ENCODE data around the gene HUS1B. TPM values are rescaled to one million over a fixed set of nuclear protein-coding genes. Genes with fewer than 3 reads are reported as not detected.

The HUS1B gene
- total RNA-seq, 1 experiment from 2014 or later = 0.79 TPM

DNA sequence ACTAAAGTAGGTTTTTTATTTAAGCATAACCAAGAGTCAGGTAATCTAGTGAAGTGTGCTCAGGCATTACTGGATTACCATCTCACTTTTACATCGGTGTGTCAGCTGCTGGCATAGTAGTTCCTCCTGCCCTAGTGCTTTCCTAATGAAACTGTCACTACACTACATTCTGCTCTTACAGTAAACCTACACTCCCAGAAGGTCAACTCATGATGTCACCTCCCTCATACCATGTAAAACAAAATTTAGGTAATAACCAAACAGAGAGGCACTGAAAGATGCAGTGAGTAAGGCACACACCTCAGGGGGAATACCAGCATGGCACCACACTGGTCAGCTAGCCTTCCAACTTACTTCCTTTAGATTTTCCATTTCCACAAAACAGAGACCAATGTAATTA lies 23.3 kb downstream of the HUS1B start:
- no peak for DNase-seq
- Histone ChIP-seq H3K9me3 (no peaks in the 10 kb centered on the region), H3K27me3 (replicated peaks; ENCODE audit: control insufficient read depth, insufficient read depth, low read length) (no peaks in the 10 kb centered on the region), H3K36me3 (ENCODE audit: control insufficient read depth, insufficient read depth, low read length) (no peaks in the 10 kb centered on the region), H3K4me1 (no peaks in the 10 kb centered on the region), H3K4me3 (ENCODE audit: low read depth, low read length) (no peak overlapping the region)
- no peaks in the 10 kb centered on the region for H3K4me1 Mint-ChIP-seq (ENCODE audit: low read depth, unreplicated experiment)
- ChIA-PET CTCF (no interaction called here), POLR2A (no interaction called here)
- no peak overlapping the region for H3K27ac Mint-ChIP-seq (ENCODE audit: unreplicated experiment)
- no TSS peak for BruUV-seq (replicated peaks)
- no peak overlapping the region for H3K4me3 Mint-ChIP-seq (ENCODE audit: unreplicated experiment)
- TF ChIP-seq, protein P1, sequence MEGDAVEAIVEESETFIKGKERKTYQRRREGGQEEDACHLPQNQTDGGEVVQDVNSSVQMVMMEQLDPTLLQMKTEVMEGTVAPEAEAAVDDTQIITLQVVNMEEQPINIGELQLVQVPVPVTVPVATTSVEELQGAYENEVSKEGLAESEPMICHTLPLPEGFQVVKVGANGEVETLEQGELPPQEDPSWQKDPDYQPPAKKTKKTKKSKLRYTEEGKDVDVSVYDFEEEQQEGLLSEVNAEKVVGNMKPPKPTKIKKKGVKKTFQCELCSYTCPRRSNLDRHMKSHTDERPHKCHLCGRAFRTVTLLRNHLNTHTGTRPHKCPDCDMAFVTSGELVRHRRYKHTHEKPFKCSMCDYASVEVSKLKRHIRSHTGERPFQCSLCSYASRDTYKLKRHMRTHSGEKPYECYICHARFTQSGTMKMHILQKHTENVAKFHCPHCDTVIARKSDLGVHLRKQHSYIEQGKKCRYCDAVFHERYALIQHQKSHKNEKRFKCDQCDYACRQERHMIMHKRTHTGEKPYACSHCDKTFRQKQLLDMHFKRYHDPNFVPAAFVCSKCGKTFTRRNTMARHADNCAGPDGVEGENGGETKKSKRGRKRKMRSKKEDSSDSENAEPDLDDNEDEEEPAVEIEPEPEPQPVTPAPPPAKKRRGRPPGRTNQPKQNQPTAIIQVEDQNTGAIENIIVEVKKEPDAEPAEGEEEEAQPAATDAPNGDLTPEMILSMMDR (IDR thresholded peaks at IDR 0.05; ENCODE audit: insufficient read depth in 1 of 2, low read depth in 1 of 2, low read length in 1 of 2, severe bottlenecking in 1 of 2, unreplicated experiment in 1 of 2) = no peak
- intact Hi-C loops (cut with micrococcal nuclease; ENCODE audit: unreplicated experiment) = no loop called here
- no peaks in the 10 kb centered on the region for H3K27me3 Mint-ChIP-seq (ENCODE audit: insufficient read depth, unreplicated experiment)
- no peaks in the 10 kb centered on the region for H3K36me3 Mint-ChIP-seq (ENCODE audit: insufficient read depth, unreplicated experiment)
- H3K9me3 Mint-ChIP-seq (ENCODE audit: unreplicated experiment) = no peaks in the 10 kb centered on the region

DNA sequence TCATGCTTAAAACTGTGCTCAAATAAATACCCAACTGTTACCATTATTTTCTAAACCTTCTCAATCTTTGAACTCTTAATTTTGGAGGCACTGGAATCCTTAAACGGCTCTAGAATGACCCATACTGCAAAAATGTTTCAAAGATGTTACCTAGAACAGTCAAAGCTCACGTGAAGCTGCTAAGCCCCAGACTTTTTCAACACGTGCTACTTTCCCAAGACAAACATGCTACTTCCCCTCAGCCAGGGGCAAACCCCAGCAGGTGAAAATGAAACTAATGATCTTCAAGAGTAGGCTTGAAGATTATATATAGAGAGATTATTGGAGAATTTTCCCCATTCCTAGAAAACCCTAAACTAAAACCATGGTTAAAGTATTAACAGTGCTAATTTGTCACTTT lies 28.1 kb downstream of the HUS1B start:
- Mint-ChIP-seq H3K27ac (ENCODE audit: unreplicated experiment) (no peak overlapping the region), H3K9me3 (ENCODE audit: unreplicated experiment) (no peaks in the 10 kb centered on the region), H3K4me3 (ENCODE audit: unreplicated experiment) (no peak overlapping the region), H3K4me1 (ENCODE audit: low read depth, unreplicated experiment) (peaks cover 6% of the 10 kb centered on the region), H3K36me3 (ENCODE audit: insufficient read depth, unreplicated experiment) (peaks cover under 1% of the 10 kb centered on the region), H3K27me3 (ENCODE audit: insufficient read depth, unreplicated experiment) (no peaks in the 10 kb centered on the region)
- Histone ChIP-seq H3K4me1 (0 out of 2 replicates have a peak, but pooled peaks cover 8% of the 10 kb centered on the region), H3K4me3 (ENCODE audit: low read depth, low read length) (no peak overlapping the region), H3K27me3 (replicated peaks; ENCODE audit: control insufficient read depth, insufficient read depth, low read length) (no peaks in the 10 kb centered on the region), H3K9me3 (no peaks in the 10 kb centered on the region), H3K36me3 (ENCODE audit: control insufficient read depth, insufficient read depth, low read length) (no peaks in the 10 kb centered on the region)
- intact Hi-C loops (cut with micrococcal nuclease; ENCODE audit: unreplicated experiment) = no loop called here
- CTCF ChIA-PET = no interaction called here
- no peak for DNase-seq
- TF ChIP-seq, protein P1 (IDR thresholded peaks at IDR 0.05; ENCODE audit: insufficient read depth in 1 of 2, low read depth in 1 of 2, low read length in 1 of 2, severe bottlenecking in 1 of 2, unreplicated experiment in 1 of 2) = no peak
- POLR2A ChIA-PET = no interaction called here
- BruUV-seq (replicated peaks) = no TSS peak

DNA sequence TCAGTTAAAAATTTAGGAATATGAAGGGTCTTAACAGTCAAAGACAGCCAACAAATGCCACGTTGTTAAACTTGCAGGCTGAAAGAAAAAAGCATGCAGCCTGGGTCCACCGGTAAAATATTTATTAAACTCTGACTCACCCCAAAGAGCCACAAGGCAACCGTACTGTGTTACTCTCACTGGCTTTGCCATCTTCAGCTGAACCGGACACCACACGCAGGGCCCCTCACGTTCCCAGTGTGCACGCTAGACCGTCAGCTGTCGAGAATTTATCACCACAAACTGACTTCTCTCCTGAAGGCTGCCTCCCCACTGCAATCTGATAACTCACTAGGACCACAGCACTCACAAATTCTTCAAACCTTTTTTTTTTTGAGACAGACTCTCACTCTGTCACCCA lies 30.7 kb downstream of the HUS1B start:
- intact Hi-C loops (cut with micrococcal nuclease; ENCODE audit: unreplicated experiment) = no loop called here
- BruUV-seq (replicated peaks) = no TSS peak

More for the DNA sequence above, 30.7 kb downstream of the HUS1B start:
- TF ChIP-seq, protein P1 (IDR thresholded peaks at IDR 0.05; ENCODE audit: insufficient read depth in 1 of 2, low read depth in 1 of 2, low read length in 1 of 2, severe bottlenecking in 1 of 2, unreplicated experiment in 1 of 2) = no peak
- Histone ChIP-seq H3K4me1 (0 out of 2 replicates have a peak, but pooled peaks cover 8% of the 10 kb centered on the region), H3K9me3 (no peaks in the 10 kb centered on the region), H3K4me3 (ENCODE audit: low read depth, low read length) (no peak overlapping the region), H3K27me3 (replicated peaks; ENCODE audit: control insufficient read depth, insufficient read depth, low read length) (no peaks in the 10 kb centered on the region), H3K36me3 (ENCODE audit: control insufficient read depth, insufficient read depth, low read length) (no peaks in the 10 kb centered on the region)
- H3K27me3 Mint-ChIP-seq (ENCODE audit: insufficient read depth, unreplicated experiment) = no peaks in the 10 kb centered on the region
- peaks cover 6% of the 10 kb centered on the region for H3K36me3 Mint-ChIP-seq (ENCODE audit: insufficient read depth, unreplicated experiment)
- no peak overlapping the region for H3K27ac Mint-ChIP-seq (ENCODE audit: unreplicated experiment)
- no peak overlapping the region for H3K4me3 Mint-ChIP-seq (ENCODE audit: unreplicated experiment)
- H3K4me1 Mint-ChIP-seq (ENCODE audit: low read depth, unreplicated experiment) = peaks cover 6% of the 10 kb centered on the region
- CTCF ChIA-PET = no interaction called here
- no peaks in the 10 kb centered on the region for H3K9me3 Mint-ChIP-seq (ENCODE audit: unreplicated experiment)
- POLR2A ChIA-PET = no interaction called here
- no peak for DNase-seq

Measured in Caco-2 (cell line).